Activated naive CD4-positive, alpha-beta T cell treated with anti-CD3 and anti-CD28 coated beads, Interleukin-2, amount 50 U/mL, for 72 hours (primary cell): ENCODE results near the gene CACNA2D2. TPM values are rescaled to one million over a fixed set of nuclear protein-coding genes. Genes with fewer than 3 reads are reported as not detected.
A peak's percentile ranks its signal among the peaks of the same experiment; 100 is the strongest.
"Not testable (repeated sequence)": the region's sequence is repeated elsewhere in the genome, so short reads cannot be mapped to it uniquely, and the experiment has no call there.

ENCODE experiments used
- ATAC-seq, 2 donors: fragments of 150-1000 bp; cut with Tn5 transposase; 2 replicates each; pipeline ENCODE4 v1.10.0; 2021; ENCODE audit warnings: mild to moderate bottlenecking in 2 of 2, moderate library complexity in 2 of 2
- DNase-seq, 2 donors: peaks; one replicate each; pipeline ENCODE4 v3.0.0; 2021 to 2022; ENCODE audit warnings: low spot score in 2 of 2
- H3K27ac Mint-ChIP-seq, 2 donors: one replicate each; pipeline ENCODE4 v1.8.0; 2022; ENCODE audit warnings: mild to moderate bottlenecking in 2 of 2, mixed read lengths in 2 of 2
- H3K36me3 Mint-ChIP-seq, 2 donors: one replicate each; pipeline ENCODE4 v1.8.0; 2022; ENCODE audit warnings: mixed read lengths in 2 of 2
- H3K9me3 Mint-ChIP-seq, 2 donors: one replicate each; pipeline ENCODE4 v1.8.0; 2022; ENCODE audit warnings: mixed read lengths in 2 of 2
- total RNA-seq, 2 donors: library from RNA; stranded (reverse); gene quantifications; one replicate each; pipeline ENCODE4 v1.2.3, GENCODE V29; 2022

The CACNA2D2 gene
- total RNA-seq, 2 donors from 2014 or later = 2.4 to 3.0 TPM

- not testable (repeated sequence) for DNase-seq, H3K27ac Mint-ChIP-seq, H3K9me3 Mint-ChIP-seq, H3K36me3 Mint-ChIP-seq, ATAC-seq
Observed at GRCh38 chr3:50512908-50513307, 9.5 kb upstream of the CACNA2D2 start.

GRCh38 chr3:50512131-50512530 lies 8.7 kb upstream of the CACNA2D2 start:
- Mint-ChIP-seq H3K27ac (peak overlapping the region in 1 of 2 donors; percentile 45), H3K36me3 (no peaks in the 10 kb centered on the region), H3K9me3 (no peaks in the 10 kb centered on the region)
- ATAC-seq = no peak
- DNase-seq = no peak

GRCh38 chr3:50510325-50510724 lies 6.9 kb upstream of the CACNA2D2 start:
- ATAC-seq (no peak), DNase-seq (no peak)
- no peaks in the 10 kb centered on the region for H3K36me3 Mint-ChIP-seq
- no peaks in the 10 kb centered on the region for H3K9me3 Mint-ChIP-seq
- H3K27ac Mint-ChIP-seq = peak overlapping the region in 1 of 2 donors; percentile 43

- peak overlapping the region in 1 of 2 donors; percentile 13 for H3K27ac Mint-ChIP-seq
Observed at GRCh38 chr3:50509715-50510114, 6.3 kb upstream of the CACNA2D2 start.

GRCh38 chr3:50508821-50509220 lies 5.4 kb upstream of the CACNA2D2 start:
- H3K36me3 Mint-ChIP-seq = no peaks in the 10 kb centered on the region
- no peak for ATAC-seq
- H3K9me3 Mint-ChIP-seq = no peaks in the 10 kb centered on the region
- H3K27ac Mint-ChIP-seq = no peak overlapping the region
- DNase-seq = no peak

More at GRCh38 chr3:50509715-50510114, 6.3 kb upstream of the CACNA2D2 start:
- DNase-seq = no peak
- no peak for ATAC-seq
- Mint-ChIP-seq H3K36me3 (no peaks in the 10 kb centered on the region), H3K9me3 (no peaks in the 10 kb centered on the region)

GRCh38 chr3:50506169-50506568 lies 2.7 kb upstream of the CACNA2D2 start:
- no peaks in the 10 kb centered on the region for H3K36me3 Mint-ChIP-seq
- ATAC-seq = no peak

GRCh38 chr3:50504681-50505080 lies 1.2 kb upstream of the CACNA2D2 start:
- Mint-ChIP-seq H3K36me3 (no peaks in the 10 kb centered on the region), H3K9me3 (no peaks in the 10 kb centered on the region), H3K27ac (no peak overlapping the region)
- ATAC-seq = no peak
- no peak for DNase-seq

More at GRCh38 chr3:50506169-50506568, 2.7 kb upstream of the CACNA2D2 start:
- no peak for DNase-seq
- H3K9me3 Mint-ChIP-seq = no peaks in the 10 kb centered on the region
- H3K27ac Mint-ChIP-seq = no peak overlapping the region

- H3K36me3 Mint-ChIP-seq = no peaks in the 10 kb centered on the region
- DNase-seq (no peak), ATAC-seq (peak; percentile 33 to 38)
- H3K27ac Mint-ChIP-seq = no peak overlapping the region
- H3K9me3 Mint-ChIP-seq = no peaks in the 10 kb centered on the region
Observed at GRCh38 chr3:50502584-50503423, 630 bp downstream of the CACNA2D2 start.

GRCh38 chr3:50502225-50502583 lies 1.2 kb downstream of the CACNA2D2 start:
- ATAC-seq = no peak
- Mint-ChIP-seq H3K9me3 (no peaks in the 10 kb centered on the region), H3K27ac (no peak overlapping the region), H3K36me3 (no peaks in the 10 kb centered on the region)
- DNase-seq = no peak

- Mint-ChIP-seq H3K27ac (peak overlapping the region in 1 of 2 donors; percentile 72), H3K9me3 (no peaks in the 10 kb centered on the region), H3K36me3 (no peaks in the 10 kb centered on the region)
- DNase-seq = no peak
- ATAC-seq = no peak
Observed at GRCh38 chr3:50495609-50496423, 7.6 kb downstream of the CACNA2D2 start.

GRCh38 chr3:50494126-50494525 lies 9.3 kb downstream of the CACNA2D2 start:
- DNase-seq = no peak
- no peaks in the 10 kb centered on the region for H3K9me3 Mint-ChIP-seq
- ATAC-seq = no peak
- no peaks in the 10 kb centered on the region for H3K36me3 Mint-ChIP-seq
- no peak overlapping the region for H3K27ac Mint-ChIP-seq

GRCh38 chr3:50493623-50494022 lies 9.8 kb downstream of the CACNA2D2 start:
- ATAC-seq (no peak), DNase-seq (no peak)
- no peaks in the 10 kb centered on the region for H3K9me3 Mint-ChIP-seq
- H3K27ac Mint-ChIP-seq = peak overlapping the region; percentile 9 to 66
- H3K36me3 Mint-ChIP-seq = no peaks in the 10 kb centered on the region

GRCh38 chr3:50493086-50493485 lies 10.3 kb downstream of the CACNA2D2 start:
- Mint-ChIP-seq H3K27ac (peak overlapping the region in 1 of 2 donors; percentile 66), H3K36me3 (no peaks in the 10 kb centered on the region), H3K9me3 (no peaks in the 10 kb centered on the region)
- no peak for DNase-seq
- ATAC-seq = no peak

- H3K9me3 Mint-ChIP-seq = no peaks in the 10 kb centered on the region
- H3K36me3 Mint-ChIP-seq = no peaks in the 10 kb centered on the region
- H3K27ac Mint-ChIP-seq = peak overlapping the region; percentile 73 to 86
- no peak for DNase-seq
- ATAC-seq = peak; percentile 72 to 79
Observed at GRCh38 chr3:50491023-50491422, 12.4 kb downstream of the CACNA2D2 start.

GRCh38 chr3:50490424-50490823 lies 13.0 kb downstream of the CACNA2D2 start:
- Mint-ChIP-seq H3K36me3 (no peaks in the 10 kb centered on the region), H3K27ac (peak overlapping the region in 1 of 2 donors; percentile 73), H3K9me3 (no peaks in the 10 kb centered on the region)
- DNase-seq = no peak
- ATAC-seq = no peak

GRCh38 chr3:50487181-50487580 lies 16.3 kb downstream of the CACNA2D2 start:
- DNase-seq (no peak), ATAC-seq (no peak)
- no peaks in the 10 kb centered on the region for H3K36me3 Mint-ChIP-seq
- no peak overlapping the region for H3K27ac Mint-ChIP-seq
- no peaks in the 10 kb centered on the region for H3K9me3 Mint-ChIP-seq

- Mint-ChIP-seq H3K27ac (peak overlapping the region in 1 of 2 donors; percentile 50), H3K9me3 (no peaks in the 10 kb centered on the region), H3K36me3 (no peaks in the 10 kb centered on the region)
- DNase-seq (peak in 1 of 2 donors; percentile 65), ATAC-seq (peak; percentile 58 to 81)
Observed at GRCh38 chr3:50486219-50486888, 17.1 kb downstream of the CACNA2D2 start.
